Choroid plexus epithelial cell (primary cell): ENCODE results near the gene PHYHIPL.

ENCODE experiments used
- DNase-seq: peaks from one replicate; pipeline ENCODE4 v3.0.0-alpha.2; 2010; ENCODE audit warnings: low read depth
- H3K4me3 ChIP-seq: 2 replicates; pipeline ENCODE4 v1.5.1; 2011; ENCODE audit warnings: low read depth, mild to moderate bottlenecking, control low read depth, low read length, moderate library complexity
- TF ChIP-seq, protein P1 (sequence below): conservative IDR thresholded peaks from 2 replicates; pipeline ENCODE4 v1.5.1; 2011; ENCODE audit warnings: low read depth, mild to moderate bottlenecking, control low read depth, inconsistent platforms, low read length, moderate library complexity

The PHYHIPL gene

DNA sequence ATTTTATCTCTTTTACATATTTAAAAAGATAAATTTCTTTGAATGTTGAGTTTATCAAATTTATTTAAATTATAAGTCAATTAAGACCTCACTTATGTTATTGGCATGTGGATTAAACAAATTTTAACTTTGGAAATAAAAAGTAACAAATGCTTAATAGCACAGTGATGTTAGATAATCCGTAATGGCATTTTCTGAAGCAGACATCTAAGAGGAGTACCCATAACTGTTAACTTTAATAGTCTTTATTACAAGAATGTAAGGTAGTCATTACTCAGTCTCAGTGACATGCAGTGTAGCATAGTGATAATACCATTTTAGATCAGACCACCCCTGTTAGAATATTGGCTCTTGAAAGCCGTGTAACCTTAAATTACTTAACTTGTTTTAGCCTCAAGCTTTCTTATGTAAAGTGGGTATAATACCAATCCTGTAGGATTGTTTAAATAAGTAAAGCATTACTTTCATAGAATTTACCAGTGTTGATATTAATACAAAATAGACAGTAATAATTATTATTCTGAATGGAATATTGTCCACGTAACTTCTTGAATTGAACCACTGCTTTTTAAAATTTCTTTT is 4.3 kb downstream of the PHYHIPL start:
- no peak for DNase-seq
- no peak overlapping the region for H3K4me3 ChIP-seq
- TF ChIP-seq, protein P1, sequence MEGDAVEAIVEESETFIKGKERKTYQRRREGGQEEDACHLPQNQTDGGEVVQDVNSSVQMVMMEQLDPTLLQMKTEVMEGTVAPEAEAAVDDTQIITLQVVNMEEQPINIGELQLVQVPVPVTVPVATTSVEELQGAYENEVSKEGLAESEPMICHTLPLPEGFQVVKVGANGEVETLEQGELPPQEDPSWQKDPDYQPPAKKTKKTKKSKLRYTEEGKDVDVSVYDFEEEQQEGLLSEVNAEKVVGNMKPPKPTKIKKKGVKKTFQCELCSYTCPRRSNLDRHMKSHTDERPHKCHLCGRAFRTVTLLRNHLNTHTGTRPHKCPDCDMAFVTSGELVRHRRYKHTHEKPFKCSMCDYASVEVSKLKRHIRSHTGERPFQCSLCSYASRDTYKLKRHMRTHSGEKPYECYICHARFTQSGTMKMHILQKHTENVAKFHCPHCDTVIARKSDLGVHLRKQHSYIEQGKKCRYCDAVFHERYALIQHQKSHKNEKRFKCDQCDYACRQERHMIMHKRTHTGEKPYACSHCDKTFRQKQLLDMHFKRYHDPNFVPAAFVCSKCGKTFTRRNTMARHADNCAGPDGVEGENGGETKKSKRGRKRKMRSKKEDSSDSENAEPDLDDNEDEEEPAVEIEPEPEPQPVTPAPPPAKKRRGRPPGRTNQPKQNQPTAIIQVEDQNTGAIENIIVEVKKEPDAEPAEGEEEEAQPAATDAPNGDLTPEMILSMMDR = no peak

DNA sequence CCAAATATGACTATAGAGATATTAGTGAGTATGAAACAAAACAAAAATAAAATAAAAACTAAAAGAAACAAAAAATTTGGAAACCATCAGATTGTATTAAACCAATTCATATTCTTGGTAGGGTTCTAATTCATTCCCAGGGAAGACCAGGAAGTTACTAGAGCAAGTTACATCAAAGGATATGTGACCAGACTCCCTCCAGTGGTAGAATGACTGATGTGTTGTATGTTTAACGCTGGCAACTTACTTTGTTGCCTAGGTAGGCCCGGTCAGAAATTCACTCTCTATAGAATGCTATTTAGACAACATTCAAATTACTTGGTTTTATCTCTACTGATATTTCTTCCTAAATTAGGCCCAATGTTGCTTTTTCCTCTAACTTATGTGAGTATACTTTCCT is 5.2 kb downstream of the PHYHIPL start:
- peak; percentile 87 for DNase-seq
- H3K4me3 ChIP-seq = no peak overlapping the region
- TF ChIP-seq, protein P1 = peak; percentile 75

DNA sequence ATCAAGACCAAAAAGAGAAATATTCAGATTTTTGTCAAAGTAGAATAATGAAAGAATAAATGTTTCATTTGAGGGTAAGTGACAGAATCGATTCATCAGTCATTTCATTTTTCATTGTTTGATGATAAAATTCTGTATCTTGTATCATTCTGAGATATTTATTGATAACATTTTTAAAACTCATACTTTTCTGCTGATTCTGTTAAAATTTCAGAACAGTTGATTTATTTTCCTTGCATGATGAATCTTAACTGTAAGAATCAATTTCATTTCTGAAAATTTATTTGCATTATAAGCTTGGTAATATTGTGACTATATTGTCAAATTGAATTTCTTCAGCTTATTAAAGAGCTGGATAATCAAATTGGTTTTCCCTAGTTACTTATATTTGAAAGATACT is 13.9 kb downstream of the PHYHIPL start:
- DNase-seq = no peak
- TF ChIP-seq, protein P1 = no peak
- H3K4me3 ChIP-seq = no peak overlapping the region

DNA sequence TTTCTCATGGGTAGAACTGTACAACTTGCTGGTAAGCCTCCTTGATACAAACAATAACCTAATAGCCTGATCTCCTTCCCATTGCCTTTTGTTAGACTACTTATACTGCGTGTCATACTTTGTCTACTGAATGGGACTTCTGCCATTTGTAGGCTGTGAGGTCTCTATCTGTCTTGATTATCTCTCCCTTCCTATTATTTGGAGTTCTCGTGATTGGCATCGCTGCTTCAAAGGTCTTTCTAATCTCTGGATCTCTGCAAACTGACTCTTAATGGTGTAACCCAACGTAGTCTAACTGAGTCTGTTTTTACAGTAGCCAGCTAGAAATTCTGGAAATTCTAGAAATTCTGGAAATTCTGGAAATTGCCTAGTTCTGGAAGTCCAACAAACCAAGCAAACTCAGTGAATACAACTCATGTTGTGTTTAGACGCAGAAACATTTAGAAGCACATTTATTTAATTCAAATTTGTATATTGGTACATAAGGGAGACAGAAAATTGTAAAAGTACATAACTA is 29.8 kb downstream of the PHYHIPL start:
- no peak for DNase-seq
- TF ChIP-seq, protein P1 = no peak
- no peak overlapping the region for H3K4me3 ChIP-seq

DNA sequence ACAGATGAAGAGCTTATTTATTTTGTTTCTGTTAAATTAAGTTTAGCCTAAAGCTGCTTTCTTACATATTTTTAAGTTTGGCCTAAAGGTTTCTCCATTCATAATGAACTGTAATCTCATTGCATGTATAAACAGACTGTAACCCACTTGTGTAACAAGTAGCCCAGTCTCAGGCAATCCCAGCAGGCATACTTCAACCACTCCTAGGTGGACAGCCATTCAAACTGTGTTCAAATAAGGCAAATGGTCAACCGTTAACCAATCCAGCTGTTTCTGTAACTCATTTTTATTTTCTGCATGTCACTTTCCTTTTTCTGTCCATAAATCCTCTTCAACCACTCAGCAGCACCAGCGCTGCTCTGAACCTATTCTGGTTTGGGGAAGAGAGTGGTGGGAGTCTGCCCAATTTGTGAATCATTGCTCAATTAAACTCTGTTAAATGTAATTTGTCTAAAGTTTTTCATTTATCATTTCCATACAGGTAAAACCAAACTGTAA is 35.9 kb downstream of the PHYHIPL start:
- no peak overlapping the region for H3K4me3 ChIP-seq
- TF ChIP-seq, protein P1 = no peak
- DNase-seq = no peak

DNA sequence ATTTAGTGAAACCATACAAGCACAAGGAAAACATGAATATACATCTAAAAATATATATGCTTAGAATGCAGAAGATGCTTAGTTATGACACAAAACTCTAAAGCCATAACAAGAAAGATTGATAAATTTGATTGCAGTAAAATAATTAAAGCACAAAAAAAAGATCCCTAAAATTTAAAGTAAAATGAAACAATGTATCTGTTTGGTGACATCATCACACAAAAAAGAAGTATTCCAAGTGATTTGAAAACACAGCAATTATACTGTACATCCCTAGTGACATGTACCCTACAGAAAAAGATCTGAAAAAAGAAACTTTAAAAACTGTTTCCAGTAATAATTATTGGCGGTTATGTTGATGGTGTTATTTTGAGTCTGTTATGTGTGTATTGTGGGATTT is 37.7 kb downstream of the PHYHIPL start:
- H3K4me3 ChIP-seq = no peak overlapping the region
- DNase-seq = no peak
- TF ChIP-seq, protein P1 = no peak
